H1 (cell line): ENCODE measurements around the gene RAD51B. TPM values are rescaled to one million over a fixed set of nuclear protein-coding genes. Genes with fewer than 3 reads are reported as not detected.
A peak's percentile ranks its signal among the peaks of the same experiment; 100 is the strongest.

Source experiments
- CTCF ChIA-PET: fragments of 300-600 bp; sonication (Branson Sonifier 250); formaldehyde crosslinking; loops from one replicate; lab custom pipeline; 2021; ENCODE audit not compliant: partially characterized antibody; lab: Charles Lee
- POLR2A ChIA-PET: fragments of 300-600 bp; sonication (Branson Sonifier 250); formaldehyde crosslinking; loops from one replicate; lab custom pipeline; 2021; ENCODE audit warnings: inconsistent platforms; ENCODE audit not compliant: partially characterized antibody; lab: Charles Lee
- DNase-seq, 2 experiments: peaks; one replicate each; pipeline versions ENCODE4 v3.0.0 to v3.0.0-alpha.2; 2010 to 2022; ENCODE audit warnings: low spot score in 2 of 2, low read depth in 1 of 2, mixed read lengths in 1 of 2
- FAIRE-seq: peaks from 2 replicates; lab custom pipeline; 2011; peaks lifted over from hg19 to GRCh38; lab: Jason Lieb, UNC
- H2AFZ ChIP-seq: 2 replicates; pipeline ENCODE4 v1.8.1; 2012; ENCODE audit warnings: low read length, inconsistent platforms
- H2AK5ac ChIP-seq: 2 replicates; pipeline ENCODE4 v1.6.1; 2013; ENCODE audit warnings: low read depth, low read length
- H2BK120ac ChIP-seq: replicated peaks from 2 replicates; pipeline ENCODE3; 2013; ENCODE audit warnings: low read depth, low read length, inconsistent platforms
- H2BK12ac ChIP-seq: 2 replicates; pipeline ENCODE4 v1.6.1; 2013; ENCODE audit warnings: low read depth, low read length
- H2BK15ac ChIP-seq: 2 replicates; pipeline ENCODE4 v1.6.1; 2013; ENCODE audit warnings: low read length
- H2BK20ac ChIP-seq: 2 replicates; pipeline ENCODE4 v1.6.1; 2013; ENCODE audit warnings: low read length
- H2BK5ac ChIP-seq: 2 replicates; pipeline ENCODE4 v1.6.1; 2013; ENCODE audit warnings: low read depth, low read length
- H3K14ac ChIP-seq: 2 replicates; pipeline ENCODE4 v1.6.1; 2013; ENCODE audit warnings: inconsistent platforms; ENCODE audit not compliant: insufficient read length
- H3K18ac ChIP-seq: 2 replicates; pipeline ENCODE4 v1.6.1; 2013; ENCODE audit warnings: low read length; ENCODE audit errors: extremely low read depth
- H3K23ac ChIP-seq: 2 replicates; pipeline ENCODE4 v1.6.1; 2013; ENCODE audit warnings: inconsistent platforms; ENCODE audit not compliant: insufficient read length
- H3K23me2 ChIP-seq: 2 replicates; pipeline ENCODE4 v1.6.1; 2013; ENCODE audit warnings: low read depth, low read length
- H3K27ac ChIP-seq: 2 replicates; pipeline ENCODE4 v1.6.1; 2011; ENCODE audit warnings: low read depth, low read length, inconsistent platforms
- H3K27me3 ChIP-seq, 4 experiments: replicated peaks in 1 of 4; 1 replicate in 1 of 4; 2 replicates in 3 of 4; pipeline versions ENCODE4 v1.6.1 to v1.8.1; 2011 to 2013; ENCODE audit warnings: low read length in 3 of 4, mild to moderate bottlenecking in 3 of 4, inconsistent platforms in 2 of 4, mixed read lengths in 2 of 4, moderate library complexity in 1 of 4; ENCODE audit not compliant: control insufficient read depth in 3 of 4, insufficient read depth in 3 of 4; ENCODE audit errors: extremely low read depth in 1 of 4
- H3K36me3 ChIP-seq, 4 experiments: 2 replicates each; pipeline versions ENCODE4 v1.6.1 to v1.8.1; 2011 to 2013; ENCODE audit warnings: mild to moderate bottlenecking in 4 of 4, low read length in 3 of 4, moderate library complexity in 2 of 4, control low read depth in 1 of 4, inconsistent platforms in 1 of 4; ENCODE audit not compliant: insufficient read depth in 4 of 4, control insufficient read depth in 2 of 4
- H3K4ac ChIP-seq: replicated peaks from 2 replicates; pipeline ENCODE3; 2013; ENCODE audit warnings: low read length, low read depth, mixed read lengths, inconsistent platforms; ENCODE audit not compliant: insufficient read length
- H3K4me1 ChIP-seq, 4 experiments: replicated peaks in 1 of 4; 1 replicate in 1 of 4; 2 replicates in 3 of 4; pipeline versions ENCODE4 v1.6.1 to v1.8.1; 2011 to 2013; ENCODE audit warnings: low read length in 3 of 4, inconsistent platforms in 2 of 4, mixed read lengths in 1 of 4; ENCODE audit not compliant: insufficient read depth in 4 of 4, control insufficient read depth in 3 of 4
- H3K4me2 ChIP-seq, 2 experiments: 2 replicates each; pipeline versions ENCODE4 v1.6.1 to v1.8.1; 2011 to 2013; ENCODE audit warnings: low read depth in 2 of 2, low read length in 2 of 2, control low read depth in 1 of 2, inconsistent platforms in 1 of 2, mild to moderate bottlenecking in 1 of 2; ENCODE audit not compliant: insufficient read depth in 1 of 2
- H3K4me3 ChIP-seq, 4 experiments: fragments of 200-600, 300-600 bp in 1 of 4; sonication (generic), shearing (Covaris generic), sonication (Bioruptor Twin) in 1 of 4; 2 replicates each; pipeline versions ENCODE4 v1.5.1 to v1.8.1; 2011 to 2016; ENCODE audit warnings: low read length in 4 of 4, low read depth in 3 of 4, control low read depth in 2 of 4, inconsistent platforms in 2 of 4, mild to moderate bottlenecking in 2 of 4, mixed read lengths in 1 of 4, moderate library complexity in 1 of 4; ENCODE audit not compliant: insufficient read depth in 2 of 4; ENCODE audit errors: extremely low read depth in 1 of 4
- H3K56ac ChIP-seq: replicated peaks from 2 replicates; pipeline ENCODE3; 2013; ENCODE audit warnings: low read depth, mild to moderate bottlenecking, mixed read lengths, low read length, inconsistent platforms; ENCODE audit not compliant: insufficient read length
- H3K79me1 ChIP-seq: 2 replicates; pipeline ENCODE4 v1.6.1; 2013; ENCODE audit warnings: low read depth, low read length, control low read depth
- H3K79me2 ChIP-seq, 2 experiments: 2 replicates each; pipeline versions ENCODE4 v1.6.1 to v1.8.1; 2012 to 2013; ENCODE audit warnings: low read length in 2 of 2, mild to moderate bottlenecking in 2 of 2, inconsistent platforms in 1 of 2; ENCODE audit not compliant: insufficient read depth in 2 of 2, control insufficient read depth in 1 of 2
- H3K9ac ChIP-seq, 4 experiments: replicated peaks in 1 of 4; 1 replicate in 1 of 4; 2 replicates in 3 of 4; pipeline versions ENCODE4 v1.6.1 to v1.8.1; 2011 to 2013; ENCODE audit warnings: low read depth in 3 of 4, low read length in 3 of 4, control low read depth in 2 of 4, mild to moderate bottlenecking in 2 of 4, moderate library complexity in 2 of 4, inconsistent platforms in 1 of 4; ENCODE audit errors: extremely low read depth in 1 of 4
- H3K9me3 ChIP-seq, 2 experiments: 2 replicates each; pipeline versions ENCODE4 v1.6.1 to v1.8.1; 2012 to 2013; ENCODE audit warnings: mild to moderate bottlenecking in 2 of 2, moderate library complexity in 2 of 2, control low read depth in 1 of 2, inconsistent platforms in 1 of 2, low read depth in 1 of 2, low read length in 1 of 2, mixed read lengths in 1 of 2; ENCODE audit not compliant: insufficient read depth in 2 of 2
- H4K20me1 ChIP-seq, 2 experiments: replicated peaks in 1 of 2; 2 replicates each; pipeline versions ENCODE3 to v1.8.1; 2011 to 2013; ENCODE audit warnings: inconsistent platforms in 2 of 2, low read length in 2 of 2, mild to moderate bottlenecking in 1 of 2; ENCODE audit not compliant: insufficient read depth in 2 of 2, control insufficient read depth in 1 of 2
- H4K5ac ChIP-seq: 2 replicates; pipeline ENCODE4 v1.6.1; 2013; ENCODE audit warnings: low read length, low read depth, mixed read lengths, inconsistent platforms; ENCODE audit not compliant: insufficient read length
- H4K8ac ChIP-seq: 2 replicates; pipeline ENCODE4 v1.8.0; 2013; ENCODE audit warnings: mild to moderate bottlenecking, moderate library complexity, low read length, inconsistent platforms; ENCODE audit not compliant: insufficient read depth; ENCODE audit errors: extremely low read depth
- H4K91ac ChIP-seq: replicated peaks from 2 replicates; pipeline ENCODE3; 2013; ENCODE audit warnings: low read length, mixed read lengths, inconsistent platforms; ENCODE audit not compliant: insufficient read length
- BACH1 ChIP-seq: IDR thresholded peaks from 2 replicates; pipeline ENCODE4 v1.6.1; 2012; ENCODE audit warnings: low read length, improper control_type of control experiment
- CTBP2 ChIP-seq: IDR thresholded peaks from 2 replicates; pipeline ENCODE4 v1.7.0; 2011; ENCODE audit warnings: borderline replicate concordance, mild to moderate bottlenecking, moderate library complexity, mixed read lengths, low read length; ENCODE audit not compliant: insufficient read depth, insufficient read length
- HDAC2 ChIP-seq, 2 experiments: fragments of 300-600 bp in 1 of 2; sonication (generic) in 1 of 2; IDR thresholded peaks; 2 replicates each; pipeline ENCODE4 v1.6.1; 2011 to 2012; ENCODE audit warnings: low read depth in 2 of 2, low read length in 2 of 2, mild to moderate bottlenecking in 2 of 2, moderate library complexity in 2 of 2, borderline replicate concordance in 1 of 2, inconsistent platforms in 1 of 2
- NRF1 ChIP-seq: IDR thresholded peaks from 2 replicates; pipeline ENCODE4 v1.6.1; 2011; ENCODE audit warnings: mild to moderate bottlenecking, low read depth, low read length, improper control_type of control experiment
- POLR2AphosphoS5 ChIP-seq: IDR thresholded peaks from 2 replicates; pipeline ENCODE4 v1.6.1; 2011; ENCODE audit warnings: low read depth, low read length
- RBBP5 ChIP-seq: IDR thresholded peaks from 2 replicates; pipeline ENCODE4 v1.7.1; 2012; ENCODE audit warnings: low read depth, mild to moderate bottlenecking, inconsistent platforms, low read length, moderate library complexity, borderline replicate concordance
- SP2 ChIP-seq: IDR thresholded peaks from 2 replicates; pipeline ENCODE4 v1.6.1; 2012; ENCODE audit warnings: mild to moderate bottlenecking, low read length, inconsistent platforms
- YY1 ChIP-seq: IDR thresholded peaks from 2 replicates; pipeline ENCODE4 v1.6.1; 2011; ENCODE audit warnings: low read depth, mild to moderate bottlenecking, low read length
- WGBS, 2 experiments: shearing (Covaris generic) in 1 of 2; methylation state at CpG; one replicate each; pipeline versions ENCODE4 v1.1.6 to v1.1.7; 2013 to 2015; ENCODE audit warnings: low lambda C conversion rate in 2 of 2, mixed read lengths in 2 of 2, inconsistent platforms in 1 of 2, low coverage in 1 of 2, missing lambda C conversion rate in 1 of 2; ENCODE audit not compliant: insufficient replicate concordance in 2 of 2, insufficient coverage in 1 of 2, insufficient read length in 1 of 2; ENCODE audit errors: extremely low coverage in 1 of 2, missing lambda C conversion rate in 1 of 2; 5-methylcytosine and 5-hydroxymethylcytosine counted together
- polyA plus RNA-seq, 7 experiments: library from polyadenylated mRNA; depleted of rRNA in 3 of 7; stranded (reverse) in 5 of 7; unstranded in 2 of 7; fragments of >200 nt in 5 of 7; fragments of 200-250 nt in 2 of 7; gene quantifications; 1 replicate in 5 of 7; 2 replicates in 1 of 7; 4 replicates in 1 of 7; pipeline versions ENCODE4 v1.2.1 to v1.2.3, GENCODE V29; 2011 to 2013; ENCODE audit warnings: missing spikeins in 2 of 7, mixed read lengths in 2 of 7
- total RNA-seq: library from RNA; stranded (reverse); fragmentation: NEBNext Ultra II Directional; extraction: Animal tissue kit (Norgen Biotek cat#: 25700); gene quantifications from 2 replicates; pipeline ENCODE4 v1.2.1, GENCODE V29; 2021
- TF ChIP-seq, protein P1 (sequence below): IDR thresholded peaks from 2 replicates; pipeline ENCODE4 v1.6.1; 2012; ENCODE audit warnings: inconsistent platforms
- TF ChIP-seq, protein P2 (sequence below): IDR thresholded peaks from 2 replicates; pipeline ENCODE4 v1.6.1; 2012; ENCODE audit warnings: inconsistent platforms

The RAD51B gene
- total and polyA plus RNA-seq, 2 of the 8 experiments (the other 6 are each of a cell fraction or from before 2014, with no cell fraction given), result 3.9 to 14.9 TPM

DNA sequence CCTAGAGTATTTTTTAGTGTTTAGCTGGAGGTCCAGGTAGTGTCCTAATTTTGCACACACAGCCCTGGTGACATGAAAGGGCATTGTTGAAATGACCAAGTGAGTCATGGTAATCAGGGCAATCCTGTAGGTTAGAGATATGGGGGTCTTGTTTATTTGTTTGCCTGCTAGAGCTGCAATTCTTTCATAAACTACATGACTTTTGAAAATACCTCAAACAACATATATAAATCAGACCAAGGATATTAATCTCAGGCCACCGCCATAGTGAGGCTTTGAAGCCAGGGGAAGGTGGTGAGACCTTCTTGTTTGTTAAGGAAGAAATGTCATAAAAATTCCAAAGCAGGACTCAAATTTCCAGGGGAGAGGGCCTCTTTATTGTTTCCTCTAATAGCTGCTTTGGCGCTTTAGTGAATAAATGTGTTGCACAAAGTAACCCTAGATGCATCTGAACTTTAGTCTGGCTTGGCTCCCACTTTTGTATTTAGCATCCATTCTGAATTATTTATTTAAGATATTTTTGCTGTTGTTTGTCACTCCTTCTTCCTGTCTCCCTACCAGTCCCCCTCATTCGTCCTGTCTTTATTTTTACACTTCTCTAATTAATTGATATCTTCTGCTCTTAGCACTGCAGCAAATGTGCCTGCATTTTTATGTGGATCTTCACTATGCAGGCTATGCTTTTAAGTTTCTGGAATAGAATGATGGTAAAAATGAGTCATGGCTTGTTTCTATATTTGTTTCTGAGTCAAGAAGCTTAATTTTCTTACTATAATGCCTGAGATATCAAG lies 430.3 kb downstream of the RAD51B start:
- Histone ChIP-seq H2BK5ac (no peak overlapping the region), H3K79me1 (no peaks in the 10 kb centered on the region), H3K23me2 (no peaks in the 10 kb centered on the region), H2BK15ac (no peak overlapping the region), H3K27ac (no peak overlapping the region), H2BK12ac (no peak overlapping the region), H4K5ac (no peak overlapping the region), H3K4ac (no peak overlapping the region), H2AFZ (no peak overlapping the region), H3K56ac (no peak overlapping the region), H3K27me3 (no peaks in the 10 kb centered on the region), H3K4me3 (no peak overlapping the region), H2BK20ac (no peak overlapping the region), H3K18ac (peak overlapping the region; percentile 36; the same call in 1 of the 2 replicates), H3K79me2 (no peaks in the 10 kb centered on the region), H3K9ac (no peak overlapping the region), H3K4me1 (peaks cover 2 to 20% (median 15%) of the 10 kb centered on the region in 4 experiments; a peak in 5 of 7 replicates), H2AK5ac (no peak overlapping the region), H4K20me1 (no peaks in the 10 kb centered on the region), H4K91ac (peak overlapping the region; percentile 5), H3K14ac (no peak overlapping the region), H3K36me3 (no peaks in the 10 kb centered on the region)
- no peak for DNase-seq
- WGBS, 2 experiments, result 85% methylated on average over 3 of the region's 3 CpGs; no CpG with 5 or more reads in 1 of the 2 experiments
- POLR2A ChIA-PET, result interaction anchor here (1.2 to 3.1 kb wide), 5 partner anchors 11 to 566 kb away, joined by 3 to 15 read pairs (median 5); partner anchors contain the start of gene ZFP36L1
- CTCF ChIA-PET, result interaction anchor here (0.8 to 6.3 kb wide), 29 partner anchors 9 to 576 kb away, joined by 3 to 76 read pairs (median 4); no protein-coding TSS in a partner anchor
- TF ChIP-seq YY1 (no peak), NRF1 (no peak), SP2 (no peak), POLR2AphosphoS5 (no peak), BACH1 (no peak), RBBP5 (no peak), HDAC2 (IDR thresholded peaks at IDR 0.05; ENCODE audit: borderline replicate concordance in 1 of 2, low read depth in 2 of 2, low read length in 2 of 2) (no peak), CTBP2 (no peak)
- TF ChIP-seq, protein P1, sequence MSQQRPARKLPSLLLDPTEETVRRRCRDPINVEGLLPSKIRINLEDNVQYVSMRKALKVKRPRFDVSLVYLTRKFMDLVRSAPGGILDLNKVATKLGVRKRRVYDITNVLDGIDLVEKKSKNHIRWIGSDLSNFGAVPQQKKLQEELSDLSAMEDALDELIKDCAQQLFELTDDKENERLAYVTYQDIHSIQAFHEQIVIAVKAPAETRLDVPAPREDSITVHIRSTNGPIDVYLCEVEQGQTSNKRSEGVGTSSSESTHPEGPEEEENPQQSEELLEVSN, result no peak
- TF ChIP-seq, protein P2, sequence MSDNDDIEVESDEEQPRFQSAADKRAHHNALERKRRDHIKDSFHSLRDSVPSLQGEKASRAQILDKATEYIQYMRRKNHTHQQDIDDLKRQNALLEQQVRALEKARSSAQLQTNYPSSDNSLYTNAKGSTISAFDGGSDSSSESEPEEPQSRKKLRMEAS, result no peak
- TF ChIP-seq, all 59 proteins: peak for 0
- H4K8ac ChIP-seq, result no peak overlapping the region
- no peak overlapping the region for H3K4me2 ChIP-seq
- H2BK120ac ChIP-seq, result peak overlapping the region; percentile 8
- no peak overlapping the region for H3K23ac ChIP-seq
- no peak for FAIRE-seq
- no peaks in the 10 kb centered on the region for H3K9me3 ChIP-seq
